Measurements from ENCODE around the gene REM1. TPM values are rescaled to one million over a fixed set of nuclear protein-coding genes. Genes with fewer than 3 reads are reported as not detected.

The REM1 gene
- total RNA-seq, 1 experiment from 2014 or later: not detected

DNA sequence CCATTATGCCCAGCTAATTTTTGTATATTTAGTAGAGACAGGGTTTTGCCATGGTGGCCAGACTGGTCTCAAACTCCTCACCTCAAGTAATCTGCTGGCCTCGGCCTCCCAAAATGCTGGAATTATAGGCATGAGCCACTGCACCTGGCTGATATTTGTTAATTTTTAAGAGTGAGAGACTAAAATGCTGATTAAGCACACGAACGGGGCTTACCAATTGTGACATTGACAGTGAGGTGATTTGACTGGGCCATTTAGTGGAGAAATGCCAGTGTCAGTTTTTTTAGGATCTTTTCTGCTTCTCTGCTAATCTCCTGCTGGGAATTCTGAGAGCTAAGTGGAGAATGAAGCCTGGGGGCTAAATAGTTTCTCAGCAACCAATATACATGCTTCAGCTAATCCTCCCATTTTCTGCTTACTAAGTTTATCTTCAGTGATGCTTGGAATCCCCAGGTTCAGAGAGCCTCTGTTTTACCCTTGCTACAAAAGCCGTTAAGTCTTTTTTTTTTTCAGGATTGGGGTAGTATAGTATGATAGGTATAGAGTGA lies 44.4 kb upstream of the REM1 start:
- Histone ChIP-seq H3K27me3 (replicated peaks; ENCODE audit: control insufficient read depth, insufficient read depth, low read length) (no peaks in the 10 kb centered on the region), H3K4me3 (ENCODE audit: low read depth, low read length) (no peak overlapping the region), H3K9me3 (no peaks in the 10 kb centered on the region), H3K4me1 (no peaks in the 10 kb centered on the region), H3K36me3 (ENCODE audit: control insufficient read depth, insufficient read depth, low read length) (no peaks in the 10 kb centered on the region)
- no peaks in the 10 kb centered on the region for H3K36me3 Mint-ChIP-seq (ENCODE audit: insufficient read depth, unreplicated experiment)
- H3K27ac Mint-ChIP-seq (ENCODE audit: unreplicated experiment): no peak overlapping the region
- BruUV-seq (replicated peaks): no TSS peak
- DNase-seq: no peak
- TF ChIP-seq, protein P1, sequence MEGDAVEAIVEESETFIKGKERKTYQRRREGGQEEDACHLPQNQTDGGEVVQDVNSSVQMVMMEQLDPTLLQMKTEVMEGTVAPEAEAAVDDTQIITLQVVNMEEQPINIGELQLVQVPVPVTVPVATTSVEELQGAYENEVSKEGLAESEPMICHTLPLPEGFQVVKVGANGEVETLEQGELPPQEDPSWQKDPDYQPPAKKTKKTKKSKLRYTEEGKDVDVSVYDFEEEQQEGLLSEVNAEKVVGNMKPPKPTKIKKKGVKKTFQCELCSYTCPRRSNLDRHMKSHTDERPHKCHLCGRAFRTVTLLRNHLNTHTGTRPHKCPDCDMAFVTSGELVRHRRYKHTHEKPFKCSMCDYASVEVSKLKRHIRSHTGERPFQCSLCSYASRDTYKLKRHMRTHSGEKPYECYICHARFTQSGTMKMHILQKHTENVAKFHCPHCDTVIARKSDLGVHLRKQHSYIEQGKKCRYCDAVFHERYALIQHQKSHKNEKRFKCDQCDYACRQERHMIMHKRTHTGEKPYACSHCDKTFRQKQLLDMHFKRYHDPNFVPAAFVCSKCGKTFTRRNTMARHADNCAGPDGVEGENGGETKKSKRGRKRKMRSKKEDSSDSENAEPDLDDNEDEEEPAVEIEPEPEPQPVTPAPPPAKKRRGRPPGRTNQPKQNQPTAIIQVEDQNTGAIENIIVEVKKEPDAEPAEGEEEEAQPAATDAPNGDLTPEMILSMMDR (IDR thresholded peaks at IDR 0.05; ENCODE audit: insufficient read depth in 1 of 2, low read depth in 1 of 2, low read length in 1 of 2, severe bottlenecking in 1 of 2, unreplicated experiment in 1 of 2): no peak
- H3K4me1 Mint-ChIP-seq (ENCODE audit: low read depth, unreplicated experiment): no peaks in the 10 kb centered on the region
- peaks cover 15% of the 10 kb centered on the region for H3K27me3 Mint-ChIP-seq (ENCODE audit: insufficient read depth, unreplicated experiment)
- intact Hi-C loops (cut with micrococcal nuclease; ENCODE audit: unreplicated experiment): no loop called here
- CTCF ChIA-PET: interaction anchor here (0.6 to 0.9 kb wide), 2 partner anchors 73 to 84 kb away, joined by 4 to 5 read pairs; partner anchors contain the start of gene HM13
- H3K9me3 Mint-ChIP-seq (ENCODE audit: unreplicated experiment): no peaks in the 10 kb centered on the region
- H3K4me3 Mint-ChIP-seq (ENCODE audit: unreplicated experiment): no peak overlapping the region
- POLR2A ChIA-PET: no interaction called here

DNA sequence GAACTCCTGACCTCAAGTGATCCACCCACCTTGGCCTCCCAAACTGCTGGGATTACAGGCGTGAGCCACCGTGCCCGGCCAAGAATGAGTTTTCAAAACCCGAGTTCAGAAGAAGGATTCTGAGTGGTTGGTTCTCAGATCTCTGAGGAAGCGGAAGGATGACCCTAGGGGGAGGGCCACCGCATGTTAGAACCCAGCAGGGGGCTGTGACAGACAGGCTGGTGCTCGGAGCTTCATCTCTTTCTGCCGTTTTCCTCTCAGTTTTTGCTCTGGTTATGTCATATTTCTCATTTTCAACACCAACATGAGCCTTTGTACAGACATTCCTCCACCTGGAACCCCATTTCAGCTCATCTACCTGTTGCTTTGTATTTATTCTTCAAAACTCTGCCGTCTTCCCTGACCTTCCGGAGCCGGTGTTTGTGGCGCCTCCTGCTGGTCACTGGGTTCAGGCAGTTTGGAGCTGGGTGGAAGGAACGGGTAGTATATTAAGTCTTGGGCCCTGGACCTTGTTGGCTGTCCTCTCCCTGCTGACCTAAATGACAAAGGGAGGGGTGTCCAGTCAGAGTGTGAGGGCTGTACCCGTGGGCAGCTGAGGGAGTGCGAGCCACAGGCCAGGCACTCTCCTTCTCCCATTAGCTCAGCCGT lies 35.0 kb upstream of the REM1 start, which contains the start of gene DEFB123:
Gene DEFB123 (plus strand): TSS at position 621 of the 648 bp plus-strand sequence. CDS start 67 bp downstream, outside the sequence.
- DNase-seq: no peak
- Mint-ChIP-seq H3K27me3 (ENCODE audit: insufficient read depth, unreplicated experiment) (peaks cover 13% of the 10 kb centered on the region), H3K9me3 (ENCODE audit: unreplicated experiment) (no peaks in the 10 kb centered on the region), H3K27ac (ENCODE audit: unreplicated experiment) (no peak within 1 kb of the TSS), H3K36me3 (ENCODE audit: insufficient read depth, unreplicated experiment) (no peaks in the 10 kb centered on the region), H3K4me3 (ENCODE audit: unreplicated experiment) (no peak within 1 kb of the TSS), H3K4me1 (ENCODE audit: low read depth, unreplicated experiment) (no peaks in the 10 kb centered on the region)
- no peaks in the 10 kb centered on the region for H3K4me1 ChIP-seq
- H3K27me3 ChIP-seq (replicated peaks; ENCODE audit: control insufficient read depth, insufficient read depth, low read length): no peaks in the 10 kb centered on the region; the same call in 1 of the 2 replicates
- H3K9me3 ChIP-seq: peaks cover 3% of the 10 kb centered on the region; the same call in 1 of the 2 replicates
- no peak within 1 kb of the TSS for H3K4me3 ChIP-seq (ENCODE audit: low read depth, low read length)
- no TSS peak for BruUV-seq (replicated peaks)
- intact Hi-C loops (cut with micrococcal nuclease; ENCODE audit: unreplicated experiment): no loop called here
- ChIA-PET POLR2A (no interaction called here), CTCF (interaction anchor here (0.5 to 2.3 kb wide), 4 partner anchors 27 to 1758 kb away, joined by 3 to 9 read pairs (median 4); no protein-coding TSS in a partner anchor)
- TF ChIP-seq, protein P1 (IDR thresholded peaks at IDR 0.05; ENCODE audit: insufficient read depth in 1 of 2, low read depth in 1 of 2, low read length in 1 of 2, severe bottlenecking in 1 of 2, unreplicated experiment in 1 of 2): peak; percentile 38 to 54
- H3K36me3 ChIP-seq (ENCODE audit: control insufficient read depth, insufficient read depth, low read length): no peaks in the 10 kb centered on the region

DNA sequence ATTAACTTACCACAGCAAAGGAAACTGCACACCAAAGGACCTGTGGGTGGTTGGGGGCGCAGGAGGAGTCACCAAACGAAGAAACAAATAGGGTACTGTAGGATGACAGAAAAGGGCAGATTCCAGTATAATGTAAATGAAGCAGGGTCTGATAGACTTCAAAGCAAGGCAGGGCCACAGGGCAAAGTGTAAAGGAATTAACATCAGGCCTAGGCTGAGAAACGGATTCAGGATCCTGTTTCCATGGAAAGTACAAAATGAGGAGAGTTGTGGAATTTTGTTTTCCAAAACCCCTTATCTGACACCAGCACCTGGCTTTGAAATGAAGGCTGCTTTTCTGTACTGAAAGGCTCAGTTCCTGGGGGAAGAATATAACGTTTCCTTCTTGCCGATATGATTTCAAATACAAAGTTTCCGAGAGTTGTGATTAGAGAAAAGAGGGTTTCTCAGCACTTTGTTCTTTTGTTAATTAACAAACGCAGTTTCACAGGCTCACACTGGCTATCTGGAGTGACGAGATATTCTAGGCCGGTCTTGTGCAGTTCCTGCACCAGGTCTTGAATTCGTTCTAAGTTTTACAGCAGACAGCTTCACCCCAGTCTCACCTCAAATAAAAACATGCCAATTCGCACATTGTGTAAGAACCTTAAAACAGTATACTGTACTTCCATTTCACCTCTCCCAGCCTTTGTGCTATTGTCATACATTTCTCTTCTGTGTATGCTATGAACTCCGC lies 28.8 kb upstream of the REM1 start:
- CTCF ChIA-PET: interaction anchor here (1.1 kb wide), 1 partner anchor 57 kb away, joined by 3 read pairs; no protein-coding TSS in a partner anchor

More for the DNA sequence above, 28.8 kb upstream of the REM1 start:
- Histone ChIP-seq H3K9me3 (peaks cover 7% of the 10 kb centered on the region; the same call in 1 of the 2 replicates), H3K4me3 (ENCODE audit: low read depth, low read length) (no peak overlapping the region), H3K36me3 (ENCODE audit: control insufficient read depth, insufficient read depth, low read length) (no peaks in the 10 kb centered on the region), H3K4me1 (peaks cover 6% of the 10 kb centered on the region; the same call in 1 of the 2 replicates), H3K27me3 (replicated peaks; ENCODE audit: control insufficient read depth, insufficient read depth, low read length) (no peaks in the 10 kb centered on the region; the same call in 1 of the 2 replicates)
- Mint-ChIP-seq H3K27ac (ENCODE audit: unreplicated experiment) (no peak overlapping the region), H3K4me1 (ENCODE audit: low read depth, unreplicated experiment) (no peaks in the 10 kb centered on the region), H3K4me3 (ENCODE audit: unreplicated experiment) (no peak overlapping the region), H3K36me3 (ENCODE audit: insufficient read depth, unreplicated experiment) (no peaks in the 10 kb centered on the region), H3K9me3 (ENCODE audit: unreplicated experiment) (peaks cover 11% of the 10 kb centered on the region), H3K27me3 (ENCODE audit: insufficient read depth, unreplicated experiment) (peaks cover 6% of the 10 kb centered on the region)
- TF ChIP-seq, protein P1 (IDR thresholded peaks at IDR 0.05; ENCODE audit: insufficient read depth in 1 of 2, low read depth in 1 of 2, low read length in 1 of 2, severe bottlenecking in 1 of 2, unreplicated experiment in 1 of 2): no peak
- POLR2A ChIA-PET: no interaction called here
- BruUV-seq (replicated peaks): no TSS peak
- no peak for DNase-seq
- intact Hi-C loops (cut with micrococcal nuclease; ENCODE audit: unreplicated experiment): no loop called here
